ELF-1 (cell line): ENCODE measurements around the gene TNFAIP1.

Experiments
- DNase-seq: peaks from one replicate; pipeline ENCODE4 v3.0.0-alpha.2; 2016; ENCODE audit warnings: low read depth, low spot score

TNFAIP1 gene

GRCh38 chr17:28324781-28325180 lies 10.8 kb upstream of the TNFAIP1 start:
- DNase-seq, result no peak

DNA sequence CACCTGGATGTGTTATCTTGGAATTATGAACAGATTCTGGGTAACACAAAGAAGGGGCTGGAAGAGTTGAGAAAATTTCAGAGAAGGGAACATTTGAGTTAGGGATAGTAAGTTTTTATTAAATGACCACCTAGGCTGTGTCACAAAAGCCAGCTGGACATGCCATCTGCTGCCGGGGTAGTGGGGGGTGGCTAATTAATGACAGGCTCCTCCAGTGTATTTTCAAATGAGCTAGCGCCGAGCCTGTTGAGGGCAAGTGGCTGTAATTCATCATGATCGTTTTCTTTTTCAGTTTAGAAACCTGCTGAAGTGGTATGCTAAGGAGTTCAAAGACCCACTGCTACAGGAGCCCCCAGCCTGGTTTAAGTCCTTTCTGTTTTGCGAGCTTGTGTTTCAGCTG lies 10.3 kb upstream of the TNFAIP1 start:
- no peak for DNase-seq

DNA sequence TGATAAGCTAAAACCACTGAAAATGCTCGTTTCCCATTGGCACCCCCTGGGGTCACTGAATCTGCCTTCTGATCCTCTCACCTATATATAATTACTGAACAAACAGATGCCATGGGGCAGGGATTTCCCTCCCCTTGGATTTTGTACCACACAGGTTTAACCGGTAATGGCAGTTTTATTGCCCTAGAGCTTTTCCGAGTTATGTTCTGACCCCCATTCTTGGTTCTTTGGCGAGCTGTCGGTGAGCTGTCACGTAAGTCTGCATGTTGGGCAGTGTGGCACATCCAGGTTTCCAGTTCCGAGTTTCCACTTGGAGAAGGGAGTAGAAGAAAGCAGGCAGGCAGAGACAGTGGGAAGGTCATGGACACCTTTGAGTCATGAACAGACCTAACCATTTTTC lies 9.4 kb upstream of the TNFAIP1 start:
- DNase-seq, result no peak

DNA sequence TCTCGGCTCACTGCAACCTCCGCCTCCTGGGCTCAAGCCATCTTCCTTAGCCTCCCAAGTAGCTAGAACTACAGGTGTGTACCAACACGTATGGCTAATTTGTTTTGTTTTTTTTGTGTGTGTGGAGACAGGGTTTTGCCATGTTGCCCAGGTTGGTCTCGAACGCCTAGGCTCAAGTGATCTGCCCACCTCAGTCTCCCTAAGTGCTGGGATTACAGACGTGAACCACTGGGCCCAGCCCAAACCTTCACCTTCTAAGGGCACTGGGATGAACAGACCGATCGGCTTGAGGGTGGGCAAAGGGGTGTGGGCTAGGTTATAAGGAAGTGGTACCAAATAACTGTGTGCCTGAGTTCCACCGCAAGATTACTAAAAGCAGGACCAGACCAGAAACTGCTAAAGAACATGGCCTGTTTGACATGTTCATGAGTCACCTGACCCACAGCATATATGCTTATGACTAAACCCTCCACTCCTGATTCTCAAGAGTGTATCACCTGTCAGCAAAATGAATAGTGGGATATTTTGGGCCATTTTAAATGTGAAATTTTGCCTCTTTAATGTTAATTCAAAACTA lies 8.4 kb upstream of the TNFAIP1 start:
- no peak for DNase-seq

GRCh38 chr17:28327709-28328108 lies 7.9 kb upstream of the TNFAIP1 start:
- DNase-seq, result no peak

DNA sequence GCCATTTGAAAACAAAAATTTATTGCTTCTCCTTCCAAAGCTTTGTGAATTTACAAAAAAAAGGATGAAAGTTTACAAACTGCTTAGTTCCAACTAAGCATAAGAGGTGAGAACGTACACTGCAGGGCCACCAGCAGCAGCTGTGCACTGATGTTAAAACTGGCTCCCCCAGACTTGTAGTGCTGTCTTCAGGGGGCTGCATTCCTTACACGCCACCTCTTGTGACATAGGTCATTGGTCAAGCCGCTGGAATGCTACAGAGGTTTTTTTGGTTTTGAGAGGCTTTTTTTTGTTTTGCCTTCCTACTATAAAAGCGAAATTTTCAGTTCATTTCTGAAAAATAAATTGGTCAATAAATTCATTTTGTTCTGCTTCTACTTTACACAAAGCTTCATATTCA lies 7.2 kb upstream of the TNFAIP1 start:
- no peak for DNase-seq

DNA sequence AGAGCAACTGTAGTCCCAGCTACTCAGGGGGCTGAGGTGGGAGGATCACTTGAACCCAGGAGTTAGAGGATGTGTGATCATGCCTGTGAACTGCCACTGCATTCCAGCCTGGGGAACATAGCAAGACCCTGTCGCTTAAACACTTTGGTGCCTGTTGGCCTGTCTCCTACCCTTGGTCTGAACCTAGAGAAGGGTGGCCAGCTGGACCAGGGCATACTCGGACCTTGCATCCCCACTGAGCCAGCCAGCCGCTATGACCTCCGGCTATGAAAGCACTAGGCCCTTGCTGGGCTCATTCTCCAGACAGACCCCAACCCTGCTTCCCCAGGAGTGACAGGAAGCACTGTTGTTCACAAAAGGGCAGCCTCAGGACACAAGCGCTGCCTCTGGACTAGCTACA lies 4.9 kb upstream of the TNFAIP1 start:
- DNase-seq, result no peak

DNA sequence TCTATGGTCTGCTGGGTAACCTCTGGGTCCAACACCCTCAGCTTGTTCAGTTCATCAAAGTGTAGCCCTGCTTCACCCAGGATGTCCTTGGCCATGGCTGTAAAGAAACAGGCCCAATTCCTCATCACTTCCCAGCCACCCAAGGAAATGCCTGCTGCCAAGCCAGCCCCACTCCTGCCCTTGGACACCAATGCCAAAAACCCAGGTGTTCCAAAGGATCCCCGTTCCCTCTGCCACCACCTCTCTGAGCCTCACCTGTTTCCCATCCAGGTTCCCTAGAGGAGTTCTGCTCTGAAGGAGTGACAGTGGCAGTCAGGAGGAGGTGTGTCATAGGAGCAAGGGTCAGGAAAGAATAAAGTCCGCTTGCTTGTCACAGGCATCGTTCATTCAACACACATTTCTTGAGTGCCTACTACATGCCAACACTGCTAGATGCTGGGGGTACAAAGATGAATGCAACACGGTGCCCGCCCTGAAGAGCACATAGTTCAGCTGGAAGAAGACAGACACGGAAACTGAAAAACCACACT lies 3.6 kb upstream of the TNFAIP1 start:
- no peak for DNase-seq

DNA sequence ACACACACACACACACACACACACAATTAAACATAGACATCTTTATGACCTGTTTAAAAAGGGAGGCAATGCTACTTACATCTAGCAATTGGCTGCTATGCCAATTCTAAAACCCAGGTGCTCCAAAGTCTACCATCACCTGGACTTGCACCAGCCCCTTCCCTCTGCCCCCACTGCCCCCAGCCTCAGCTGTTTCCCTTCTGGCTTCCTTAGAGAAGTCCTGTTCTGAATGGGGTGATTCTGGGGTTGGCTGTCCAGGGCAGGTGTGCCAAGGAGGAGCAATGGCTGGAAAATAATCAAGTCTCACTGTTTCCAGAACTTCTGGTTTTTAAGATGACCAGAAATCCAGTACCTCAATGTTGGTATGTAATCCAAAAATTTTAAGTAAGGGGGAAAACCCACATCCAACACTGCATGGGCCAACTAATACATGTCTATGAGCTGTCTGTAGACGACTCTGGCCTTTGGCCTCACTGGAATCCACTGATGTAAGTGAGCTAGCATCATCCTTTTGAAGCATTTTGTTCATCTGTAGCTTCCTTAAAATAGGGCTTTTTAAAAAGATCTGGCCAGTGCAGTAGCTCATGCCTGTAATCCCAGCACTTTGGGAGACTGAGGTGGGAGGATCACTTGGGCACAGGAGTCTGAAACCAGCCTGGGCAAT lies 2.3 kb upstream of the TNFAIP1 start:
- no peak for DNase-seq

GRCh38 chr17:28334171-28334570 lies 1.4 kb upstream of the TNFAIP1 start:
- no peak for DNase-seq

GRCh38 chr17:28334666-28335200 lies 828 bp upstream of the TNFAIP1 start:
- no peak for DNase-seq

DNA sequence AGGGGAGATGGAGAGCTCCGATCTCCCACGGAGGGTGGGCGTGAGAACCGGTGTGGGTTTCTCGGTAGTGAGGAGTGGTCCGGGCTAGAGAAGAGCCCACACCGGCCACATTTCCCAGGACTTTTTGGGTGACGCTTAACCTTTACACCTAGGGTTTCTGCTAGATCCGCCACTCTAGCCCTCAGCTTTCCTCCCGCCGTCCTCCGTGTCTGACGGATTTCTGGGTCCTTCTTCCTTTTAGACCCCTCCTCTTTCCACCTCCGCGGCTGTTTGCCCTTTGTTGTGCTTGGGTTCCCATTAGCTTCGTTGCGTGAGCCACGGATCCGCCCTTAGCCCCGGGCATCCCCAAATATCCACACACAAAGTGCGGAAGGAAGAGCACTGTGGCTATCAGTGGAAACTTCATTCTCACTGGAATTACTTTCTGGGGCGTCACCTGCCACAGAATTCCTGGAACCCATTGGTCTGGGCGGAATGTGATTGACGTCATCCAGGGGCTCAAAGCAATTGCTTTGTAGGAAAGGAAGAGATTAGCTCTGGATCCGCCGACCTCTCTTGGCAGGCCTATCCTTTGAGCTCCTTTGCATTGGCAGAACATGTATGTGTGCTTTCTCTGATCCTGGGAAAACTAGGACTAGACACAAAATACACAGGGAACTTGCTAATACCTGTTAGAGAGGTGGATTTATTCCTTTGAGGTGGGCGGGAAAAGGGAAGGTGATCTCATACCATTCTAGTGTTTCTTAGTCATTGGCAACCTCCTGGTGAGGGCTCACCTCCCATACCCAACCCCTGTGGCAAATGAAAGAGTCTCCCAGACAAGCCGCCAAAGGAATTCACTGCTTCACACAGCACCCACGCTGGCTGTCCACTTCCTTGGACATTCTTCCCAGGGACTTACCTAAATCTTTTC lies 654 bp downstream of the TNFAIP1 start:
- DNase-seq, result peak; percentile 92

GRCh38 chr17:28338056-28338768 lies 2.7 kb downstream of the TNFAIP1 start:
- peak; percentile 21 for DNase-seq

GRCh38 chr17:28338769-28339212 lies 3.2 kb downstream of the TNFAIP1 start:
- DNase-seq, result peak; percentile 33

GRCh38 chr17:28339431-28339830 lies 3.9 kb downstream of the TNFAIP1 start:
- no peak for DNase-seq

- DNase-seq, result no peak
Observed at GRCh38 chr17:28340374-28340773, 4.8 kb downstream of the TNFAIP1 start.

- no peak for DNase-seq
Observed at GRCh38 chr17:28341516-28341915, 6.0 kb downstream of the TNFAIP1 start.

GRCh38 chr17:28342313-28342712 lies 6.8 kb downstream of the TNFAIP1 start:
- no peak for DNase-seq

DNA sequence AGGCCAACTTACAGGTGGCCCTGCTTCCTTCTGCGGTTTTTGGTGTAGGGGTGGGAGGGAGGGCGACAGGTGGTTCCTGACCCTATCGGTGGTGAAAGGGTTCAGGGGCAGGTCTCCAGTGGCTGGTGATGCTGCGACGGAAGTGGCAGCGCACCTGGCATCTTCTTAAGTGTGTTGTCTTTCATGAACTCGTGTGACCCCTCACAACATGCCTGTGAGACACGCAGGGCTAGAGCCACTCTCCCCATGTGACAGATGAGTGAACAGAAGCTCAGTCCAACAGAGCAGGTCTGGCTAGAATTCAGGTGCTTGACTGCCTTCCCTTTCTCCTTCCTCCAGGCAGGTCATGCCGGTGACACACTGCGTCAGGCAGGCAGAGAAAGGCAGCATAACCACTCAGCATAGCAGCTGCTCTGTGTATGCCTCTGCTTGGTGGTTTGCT lies 8.0 kb downstream of the TNFAIP1 start:
- DNase-seq, result no peak

GRCh38 chr17:28344011-28344410 lies 8.4 kb downstream of the TNFAIP1 start:
- DNase-seq, result no peak

DNA sequence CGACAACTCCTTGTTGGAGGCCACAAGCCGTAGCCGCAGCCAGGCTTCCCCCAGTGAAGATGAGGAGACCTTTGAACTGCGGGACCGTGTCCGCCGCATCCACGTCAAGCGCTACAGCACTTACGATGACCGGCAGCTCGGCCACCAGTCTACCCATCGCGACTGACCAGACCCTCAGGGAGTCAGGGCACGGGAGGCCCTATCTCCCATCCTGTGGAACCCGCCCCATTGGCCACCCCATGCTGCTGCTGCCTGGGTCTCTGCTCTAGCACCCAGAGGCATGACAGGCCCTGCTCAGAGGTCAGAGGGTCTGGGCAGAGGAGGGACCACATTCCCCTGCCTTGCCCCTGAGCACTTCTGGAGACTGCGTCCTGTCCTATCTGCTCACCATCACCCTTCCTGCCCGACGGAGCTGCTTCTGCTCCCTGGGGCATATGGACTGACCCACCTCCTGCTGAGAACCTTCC lies 8.9 kb downstream of the TNFAIP1 start:
- DNase-seq, result no peak
